Rectal smooth muscle tissue (tissue), 1 donor: ENCODE results near the gene FYTTD1.

Experiments
- H3K27ac ChIP-seq: one replicate; pipeline ENCODE4 v1.7.0; 2013; ENCODE audit warnings: low read depth, low read length, inconsistent platforms
- H3K27me3 ChIP-seq: one replicate; pipeline ENCODE4 v1.7.0; 2013; ENCODE audit warnings: low read length; ENCODE audit not compliant: control insufficient read depth, insufficient read depth
- H3K36me3 ChIP-seq: one replicate; pipeline ENCODE4 v1.7.0; 2013; ENCODE audit warnings: low read length; ENCODE audit not compliant: control insufficient read depth, insufficient read depth
- H3K4me1 ChIP-seq: one replicate; pipeline ENCODE4 v1.7.0; 2013; ENCODE audit warnings: low read length; ENCODE audit not compliant: control insufficient read depth, insufficient read depth
- H3K4me3 ChIP-seq: one replicate; pipeline ENCODE4 v1.7.0; 2013; ENCODE audit warnings: low read length
- H3K9ac ChIP-seq: one replicate; pipeline ENCODE4 v1.7.0; 2013; ENCODE audit warnings: low read length

Gene FYTTD1

GRCh38 chr3:197830967-197831313, 81.3 kb downstream of the FYTTD1 start:
- H3K27ac ChIP-seq: no peak overlapping the region
- H3K4me1 ChIP-seq: no peaks in the 10 kb centered on the region
- peaks cover 19% of the 10 kb centered on the region for H3K36me3 ChIP-seq
- no peak overlapping the region for H3K4me3 ChIP-seq
- no peaks in the 10 kb centered on the region for H3K27me3 ChIP-seq
- H3K9ac ChIP-seq: no peak overlapping the region

GRCh38 chr3:197833930-197834715, 84.4 kb downstream of the FYTTD1 start:
- H3K27ac ChIP-seq: no peak overlapping the region
- H3K4me1 ChIP-seq: no peaks in the 10 kb centered on the region
- H3K9ac ChIP-seq: no peak overlapping the region
- H3K36me3 ChIP-seq: peaks cover 13% of the 10 kb centered on the region
- no peaks in the 10 kb centered on the region for H3K27me3 ChIP-seq
- no peak overlapping the region for H3K4me3 ChIP-seq

GRCh38 chr3:197835509-197835908, 85.8 kb downstream of the FYTTD1 start:
- Histone ChIP-seq H3K9ac (no peak overlapping the region), H3K27ac (no peak overlapping the region), H3K4me1 (no peaks in the 10 kb centered on the region), H3K27me3 (no peaks in the 10 kb centered on the region), H3K36me3 (peaks cover 11% of the 10 kb centered on the region), H3K4me3 (no peak overlapping the region)

- Histone ChIP-seq H3K4me1 (no peaks in the 10 kb centered on the region), H3K4me3 (no peak overlapping the region), H3K36me3 (peaks cover 10% of the 10 kb centered on the region), H3K27ac (no peak overlapping the region), H3K27me3 (no peaks in the 10 kb centered on the region), H3K9ac (no peak overlapping the region)
Measured at GRCh38 chr3:197836244-197836643, 86.6 kb downstream of the FYTTD1 start.
